HG03135 (cell line): ENCODE data around the gene SNRNP27.
A peak's percentile ranks its signal among the peaks of the same experiment; 100 is the strongest.
"Not testable (repeated sequence)": the region's sequence is repeated elsewhere in the genome, so short reads cannot be mapped to it uniquely, and the experiment has no call there.

Experiments used
- ATAC-seq: cut with Tn5 transposase; IDR thresholded peaks from one replicate; pipeline ENCODE4 v1.9.1; 2021; ENCODE audit warnings: mild to moderate bottlenecking, moderate library complexity; ENCODE audit not compliant: unreplicated experiment

The SNRNP27 gene

GRCh38 chr2:69893684-69894551 lies at the start of gene SNRNP27:
TSS of gene SNRNP27 (plus strand) at chr2:69893956. CDS start at chr2:69893985, 29 bp downstream.
- ATAC-seq = peak; percentile 73

- ATAC-seq = no peak
These were observed 49.8 kb upstream of the SNRNP27 start for GRCh38 chr2:69843993-69844392.

GRCh38 chr2:69844560-69844959 lies 49.2 kb upstream of the SNRNP27 start:
- ATAC-seq = no peak

GRCh38 chr2:69846182-69847067 lies 47.3 kb upstream of the SNRNP27 start:
- ATAC-seq = no peak

GRCh38 chr2:69847068-69847828 lies 46.5 kb upstream of the SNRNP27 start:
- ATAC-seq = no peak

- no peak for ATAC-seq
These were observed 45.5 kb upstream of the SNRNP27 start for GRCh38 chr2:69848186-69848790.

- no peak for ATAC-seq
These were observed 35.5 kb upstream of the SNRNP27 start for GRCh38 chr2:69858261-69858660.

- no peak for ATAC-seq
These were observed 30.5 kb upstream of the SNRNP27 start for GRCh38 chr2:69863298-69863697.

- no peak for ATAC-seq
These were observed 5.3 kb upstream of the SNRNP27 start for GRCh38 chr2:69888451-69888850.

GRCh38 chr2:69889302-69889701 lies 4.5 kb upstream of the SNRNP27 start:
- ATAC-seq = no peak

- no peak for ATAC-seq
These were observed 2.9 kb upstream of the SNRNP27 start for GRCh38 chr2:69890881-69891280.

GRCh38 chr2:69892838-69893424 lies 825 bp upstream of the SNRNP27 start:
- not testable (repeated sequence) for ATAC-seq

GRCh38 chr2:69894737-69895136 lies 981 bp downstream of the SNRNP27 start:
- ATAC-seq = not testable (repeated sequence)

- ATAC-seq = no peak
These were observed 8.6 kb downstream of the SNRNP27 start for GRCh38 chr2:69902213-69902922.

GRCh38 chr2:69907216-69907615 lies 13.5 kb downstream of the SNRNP27 start:
- ATAC-seq = no peak

- ATAC-seq = no peak
These were observed 18.3 kb downstream of the SNRNP27 start for GRCh38 chr2:69911985-69912563.

- peak; percentile 88 for ATAC-seq
These were observed 20.6 kb downstream of the SNRNP27 start for GRCh38 chr2:69914164-69914949.
